Activated CD8-positive, alpha-beta memory T cell treated with anti-CD3 and anti-CD28 coated beads, Interleukin-2, amount 50 U/mL, for 48 hours (primary cell): ENCODE data around the gene RREB1.

Source experiments
- DNase-seq: peaks from one replicate; pipeline ENCODE4 v3.0.0-alpha.2; 2020

The RREB1 gene, protein sequence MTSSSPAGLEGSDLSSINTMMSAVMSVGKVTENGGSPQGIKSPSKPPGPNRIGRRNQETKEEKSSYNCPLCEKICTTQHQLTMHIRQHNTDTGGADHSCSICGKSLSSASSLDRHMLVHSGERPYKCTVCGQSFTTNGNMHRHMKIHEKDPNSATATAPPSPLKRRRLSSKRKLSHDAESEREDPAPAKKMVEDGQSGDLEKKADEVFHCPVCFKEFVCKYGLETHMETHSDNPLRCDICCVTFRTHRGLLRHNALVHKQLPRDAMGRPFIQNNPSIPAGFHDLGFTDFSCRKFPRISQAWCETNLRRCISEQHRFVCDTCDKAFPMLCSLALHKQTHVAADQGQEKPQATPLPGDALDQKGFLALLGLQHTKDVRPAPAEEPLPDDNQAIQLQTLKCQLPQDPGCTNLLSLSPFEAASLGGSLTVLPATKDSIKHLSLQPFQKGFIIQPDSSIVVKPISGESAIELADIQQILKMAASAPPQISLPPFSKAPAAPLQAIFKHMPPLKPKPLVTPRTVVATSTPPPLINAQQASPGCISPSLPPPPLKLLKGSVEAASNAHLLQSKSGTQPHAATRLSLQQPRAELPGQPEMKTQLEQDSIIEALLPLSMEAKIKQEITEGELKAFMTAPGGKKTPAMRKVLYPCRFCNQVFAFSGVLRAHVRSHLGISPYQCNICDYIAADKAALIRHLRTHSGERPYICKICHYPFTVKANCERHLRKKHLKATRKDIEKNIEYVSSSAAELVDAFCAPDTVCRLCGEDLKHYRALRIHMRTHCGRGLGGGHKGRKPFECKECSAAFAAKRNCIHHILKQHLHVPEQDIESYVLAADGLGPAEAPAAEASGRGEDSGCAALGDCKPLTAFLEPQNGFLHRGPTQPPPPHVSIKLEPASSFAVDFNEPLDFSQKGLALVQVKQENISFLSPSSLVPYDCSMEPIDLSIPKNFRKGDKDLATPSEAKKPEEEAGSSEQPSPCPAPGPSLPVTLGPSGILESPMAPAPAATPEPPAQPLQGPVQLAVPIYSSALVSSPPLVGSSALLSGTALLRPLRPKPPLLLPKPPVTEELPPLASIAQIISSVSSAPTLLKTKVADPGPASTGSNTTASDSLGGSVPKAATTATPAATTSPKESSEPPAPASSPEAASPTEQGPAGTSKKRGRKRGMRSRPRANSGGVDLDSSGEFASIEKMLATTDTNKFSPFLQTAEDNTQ (N-terminal part only)

DNA sequence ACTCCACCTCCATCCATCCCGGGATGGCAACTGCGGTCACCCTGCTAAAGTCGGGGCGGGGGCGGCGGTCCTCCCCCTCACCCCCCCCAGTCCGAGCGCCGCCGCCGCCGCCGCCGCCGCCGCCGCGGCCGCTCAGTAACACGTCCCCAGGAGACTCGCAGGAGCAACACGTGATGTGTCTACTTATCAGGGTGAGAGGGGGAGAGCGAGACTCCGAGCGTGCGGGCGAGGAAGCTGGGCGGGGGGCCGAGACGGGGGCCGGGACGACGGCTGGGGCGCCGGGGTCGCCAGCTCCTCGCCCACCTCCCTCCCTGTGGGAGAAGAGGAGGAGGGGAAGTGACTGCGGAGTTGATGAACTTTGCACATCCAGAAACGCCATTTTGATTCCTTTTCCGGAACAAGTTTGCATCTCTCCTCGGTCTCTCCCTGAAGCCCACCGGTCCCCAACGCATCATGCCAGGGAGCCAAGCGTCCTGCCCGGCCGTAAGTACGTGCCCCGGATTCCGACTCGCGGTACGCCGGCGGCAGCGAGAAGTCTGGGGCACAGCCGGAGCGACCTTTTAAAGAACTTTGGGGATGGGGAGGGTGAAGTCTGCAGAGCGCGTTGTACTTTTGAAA is at the start of gene RREB1:
Gene RREB1, plus strand, starts transcription at position 384 of the 618 bp plus-strand sequence. CDS start 73,951 bp downstream, outside the sequence.
- peak; percentile 80 for DNase-seq

DNA sequence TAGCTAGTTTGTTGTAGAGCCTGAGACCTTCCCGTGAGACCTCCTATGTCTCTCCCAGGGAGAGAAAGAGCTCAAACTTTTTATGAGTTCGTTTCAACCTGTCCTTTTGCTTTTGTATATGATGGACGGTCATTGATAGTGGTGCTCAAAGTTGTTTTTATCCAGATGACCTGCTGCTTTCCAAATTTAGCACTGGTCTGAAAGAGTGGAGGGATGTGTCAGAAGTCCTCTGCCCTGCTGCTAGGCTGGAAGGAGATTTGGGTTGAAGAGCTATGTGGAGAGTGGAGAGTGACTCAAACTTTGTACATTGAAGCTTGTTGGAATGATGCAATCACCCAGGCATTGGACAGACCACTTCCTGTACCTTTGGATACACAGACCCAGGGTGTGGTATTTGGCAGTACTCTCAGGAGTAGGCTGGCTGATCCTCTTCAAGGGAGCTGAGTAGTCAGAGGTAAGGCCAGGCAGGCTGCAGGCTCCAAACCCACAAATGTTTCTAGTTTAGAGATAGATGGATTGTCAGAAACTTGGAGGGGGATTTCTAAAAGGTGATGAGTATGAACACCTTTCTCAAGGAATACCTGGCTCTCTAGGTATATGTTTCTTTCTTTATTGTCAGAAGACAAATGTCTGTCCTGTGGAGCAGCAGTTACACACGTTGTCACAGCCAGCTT is 49.4 kb upstream of the RREB1 start:
- no peak for DNase-seq

DNA sequence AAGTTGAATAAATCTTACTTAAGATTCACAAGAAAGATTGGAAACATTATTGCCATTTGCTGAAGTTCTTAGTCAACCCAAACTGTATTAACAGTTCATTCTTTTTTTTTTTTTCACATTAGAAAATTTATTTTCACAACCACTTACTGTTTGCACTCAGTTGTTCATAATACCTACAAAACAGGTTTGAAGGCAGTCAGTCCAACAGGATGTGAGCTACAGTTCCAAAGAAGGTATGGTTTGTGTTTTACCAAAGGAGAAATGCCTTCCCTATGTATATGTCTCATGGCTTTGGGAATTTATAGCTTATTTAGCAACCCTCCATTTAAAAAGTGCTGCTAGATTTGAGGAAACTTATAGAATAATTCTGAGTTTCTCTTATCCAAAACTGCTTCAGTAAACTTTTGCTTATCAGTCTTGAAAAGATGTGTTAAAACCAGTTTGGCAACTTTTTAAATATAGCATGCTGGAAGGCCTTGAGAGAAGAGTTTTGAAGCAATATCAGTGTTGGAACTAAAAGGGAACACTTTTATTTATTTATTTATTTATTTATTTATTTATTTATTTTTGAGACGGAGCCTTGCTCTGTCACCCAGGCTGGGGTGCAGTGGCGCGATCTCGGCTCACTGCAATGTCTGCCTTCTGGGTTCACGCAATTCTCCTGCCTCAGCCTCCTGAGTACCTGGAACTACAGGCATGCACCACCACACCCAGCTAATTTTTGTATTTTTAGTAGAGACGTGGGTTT is 46.8 kb upstream of the RREB1 start:
- DNase-seq: no peak

DNA sequence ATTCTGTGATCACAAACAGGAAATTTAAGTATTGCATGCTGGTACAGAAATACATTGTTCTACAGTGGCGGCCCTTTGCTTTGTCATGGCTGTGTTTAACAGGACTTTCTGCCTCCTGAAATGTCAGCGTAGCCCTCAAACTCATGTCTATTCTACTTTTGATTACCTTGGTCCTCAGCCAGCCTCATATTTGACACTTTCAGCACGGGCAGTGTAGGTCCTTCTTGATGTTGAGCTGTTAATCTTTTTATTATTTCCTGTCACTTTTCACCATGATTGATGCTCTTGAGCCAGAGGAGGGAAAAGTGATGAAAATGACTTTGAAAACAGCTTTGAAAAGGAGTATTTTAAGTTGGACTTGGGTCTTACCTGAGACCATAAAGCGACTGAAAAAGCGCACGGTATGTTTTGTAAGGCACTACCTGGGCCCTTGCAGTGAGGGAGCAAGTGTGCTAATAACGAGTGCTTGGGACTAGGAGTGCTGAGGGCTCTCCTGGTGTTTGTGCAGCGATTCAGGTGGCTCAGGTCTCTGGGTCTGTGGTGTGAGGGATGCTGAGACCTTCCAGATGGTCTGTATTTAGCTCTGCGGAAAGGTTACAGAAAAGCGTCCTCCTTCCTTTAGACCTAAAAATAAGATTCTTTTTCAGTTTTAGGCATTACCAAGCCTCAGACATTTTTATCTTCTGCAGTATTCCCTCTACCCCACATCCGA is 45.2 kb upstream of the RREB1 start:
- DNase-seq: no peak

DNA sequence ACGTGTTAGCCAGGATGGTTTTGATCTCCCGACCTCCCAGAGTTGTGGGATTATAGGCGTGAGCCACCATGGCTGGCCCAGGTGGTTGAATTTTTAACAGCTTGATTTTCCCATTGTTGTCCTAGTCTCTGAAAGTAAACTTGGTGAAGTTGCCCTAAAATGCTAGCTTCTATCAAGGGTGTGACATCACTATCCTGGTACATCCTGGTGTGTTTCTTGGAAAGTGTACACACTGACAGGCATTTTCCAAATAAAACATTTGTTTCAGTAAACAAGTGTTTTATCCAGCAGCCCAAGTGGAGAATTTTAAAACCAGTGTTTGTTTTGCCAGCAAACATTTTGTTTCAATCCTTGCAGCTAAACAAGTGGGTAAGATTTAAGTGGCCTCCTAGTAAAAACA is 40.5 kb upstream of the RREB1 start:
- no peak for DNase-seq

DNA sequence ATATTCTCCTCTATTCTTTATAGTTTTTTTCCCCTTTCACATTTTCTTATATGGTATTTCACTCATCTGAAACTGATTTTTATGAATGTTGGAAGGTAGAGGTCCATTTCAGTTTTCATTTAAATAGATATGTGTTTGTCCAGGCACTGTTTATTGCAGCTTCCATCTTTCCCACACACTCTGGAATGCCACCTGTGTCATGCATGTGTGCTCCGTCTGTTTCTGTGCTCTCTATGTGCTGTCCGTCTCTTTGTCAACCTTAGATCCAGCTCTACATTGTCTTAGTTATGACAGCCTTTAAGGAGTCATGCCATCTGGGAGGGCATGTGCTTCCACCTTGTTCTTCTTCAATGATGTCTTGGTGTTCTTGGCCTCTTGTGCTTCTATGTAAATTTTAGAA is 36.4 kb upstream of the RREB1 start:
- DNase-seq: no peak

DNA sequence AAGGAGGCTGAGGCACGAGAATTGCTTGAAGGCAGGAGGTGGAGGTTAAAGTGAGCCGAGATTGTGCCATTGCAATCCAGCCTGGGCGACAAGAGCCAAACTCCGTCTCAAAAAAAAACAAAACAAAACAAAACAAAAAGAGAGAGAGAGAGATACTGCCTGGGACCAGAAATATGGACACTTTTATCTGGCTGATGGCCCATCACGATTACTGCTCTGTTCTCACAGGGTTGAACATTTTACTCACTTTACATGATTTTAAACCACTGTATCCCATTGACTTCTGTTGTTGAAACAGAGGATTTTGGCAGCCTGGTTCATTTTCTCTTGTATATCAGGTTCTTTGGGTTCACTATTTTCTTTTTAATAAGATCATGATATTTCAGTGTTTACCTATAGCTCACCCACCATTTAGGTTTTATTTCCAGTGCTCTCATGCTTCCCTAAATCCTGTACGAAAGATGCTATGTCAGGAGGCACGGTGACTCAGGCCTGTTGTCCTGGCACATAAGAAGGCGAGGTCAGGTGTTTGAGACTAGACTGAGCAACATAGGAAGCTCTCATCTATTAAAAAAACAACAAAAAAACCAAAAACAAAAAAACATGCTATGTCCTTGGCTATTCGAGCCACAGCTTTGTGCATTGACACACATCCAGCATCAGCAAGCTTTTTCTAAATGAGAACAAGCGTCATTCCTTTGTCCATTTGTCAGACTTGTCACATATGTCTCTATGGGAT is 34.5 kb upstream of the RREB1 start:
- no peak for DNase-seq

DNA sequence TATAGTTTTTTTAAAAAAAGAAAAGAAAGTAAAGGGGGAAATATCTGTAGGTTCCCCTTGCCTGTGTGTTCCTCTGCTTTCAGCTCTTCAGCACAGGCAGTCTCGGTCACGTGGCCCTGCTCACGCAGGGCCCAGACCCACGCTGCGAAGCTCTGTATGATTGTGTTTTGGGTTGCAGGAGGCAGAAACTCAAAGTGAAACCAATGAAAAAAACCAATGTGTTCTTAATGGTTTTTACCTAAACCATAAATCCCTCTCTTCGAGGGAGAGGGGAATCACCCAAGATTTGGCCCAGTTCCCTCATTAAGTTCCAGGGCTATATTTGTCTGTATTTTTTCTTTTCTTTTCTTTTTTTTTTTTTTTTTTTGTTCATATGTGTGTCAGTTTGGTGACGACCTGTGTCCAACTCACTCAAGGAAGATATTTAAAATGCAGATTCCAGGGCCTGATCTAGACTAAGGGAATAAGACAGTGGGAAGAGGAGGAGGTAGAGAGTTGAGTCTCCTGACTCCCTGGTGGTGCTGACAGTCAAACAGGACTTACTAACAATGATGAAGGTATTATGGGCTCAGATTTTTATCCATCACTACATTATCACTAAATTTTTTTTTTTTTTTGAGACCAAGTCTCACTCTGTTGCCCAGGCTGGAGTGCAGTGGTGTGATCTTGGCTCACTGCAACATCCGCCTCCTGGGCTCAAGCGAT is 33.8 kb upstream of the RREB1 start:
- peak; percentile 81 for DNase-seq

DNA sequence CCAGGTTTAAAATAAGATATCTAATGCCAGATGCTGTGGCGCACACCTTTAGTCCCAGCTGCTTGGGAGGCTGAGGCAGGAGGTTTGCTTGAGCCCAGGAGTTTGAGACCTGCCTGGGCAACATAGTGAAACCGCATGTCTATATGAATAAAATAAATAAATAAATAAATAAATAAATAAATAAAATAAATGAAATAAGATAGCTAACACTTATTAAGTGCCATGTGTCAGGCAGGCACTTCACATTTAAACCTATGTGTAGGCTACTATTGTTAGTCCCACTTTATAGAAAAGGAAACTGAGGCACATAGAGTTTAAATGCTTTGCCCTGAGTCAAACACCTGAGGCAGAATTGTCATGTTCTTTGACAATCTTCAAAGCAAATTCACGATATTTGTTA is 32.9 kb upstream of the RREB1 start:
- no peak for DNase-seq

DNA sequence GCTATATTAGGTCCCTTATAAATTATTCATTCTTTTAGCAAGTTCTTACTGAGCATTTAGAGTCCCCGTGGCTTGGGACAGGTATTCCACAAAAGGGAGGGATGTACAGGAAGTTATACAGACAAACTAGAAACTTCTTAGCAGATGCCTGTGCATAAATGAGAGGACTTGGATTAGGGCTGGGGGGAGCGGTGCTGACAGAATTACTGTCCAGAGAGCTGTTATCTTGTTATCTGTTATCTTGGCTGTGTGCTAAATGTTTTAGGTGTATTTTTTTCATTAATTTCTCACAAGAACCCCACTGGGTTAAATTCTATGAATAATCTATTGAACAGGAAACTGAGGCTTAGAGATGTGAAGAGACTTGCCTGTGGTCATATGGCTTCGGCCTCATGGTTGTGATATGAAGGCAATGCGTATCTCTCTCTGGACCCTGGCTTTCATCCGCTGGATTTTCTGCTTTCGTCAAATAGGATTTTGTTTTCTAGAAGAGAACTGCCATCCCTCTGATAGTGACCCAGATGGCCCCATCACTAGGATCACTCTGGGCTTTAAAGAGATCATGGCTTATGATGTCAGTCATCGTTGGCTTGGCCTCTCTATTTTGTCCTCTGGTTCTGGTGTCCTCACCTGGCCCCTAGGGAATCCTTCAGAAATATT is 32.3 kb upstream of the RREB1 start:
- DNase-seq: no peak

DNA sequence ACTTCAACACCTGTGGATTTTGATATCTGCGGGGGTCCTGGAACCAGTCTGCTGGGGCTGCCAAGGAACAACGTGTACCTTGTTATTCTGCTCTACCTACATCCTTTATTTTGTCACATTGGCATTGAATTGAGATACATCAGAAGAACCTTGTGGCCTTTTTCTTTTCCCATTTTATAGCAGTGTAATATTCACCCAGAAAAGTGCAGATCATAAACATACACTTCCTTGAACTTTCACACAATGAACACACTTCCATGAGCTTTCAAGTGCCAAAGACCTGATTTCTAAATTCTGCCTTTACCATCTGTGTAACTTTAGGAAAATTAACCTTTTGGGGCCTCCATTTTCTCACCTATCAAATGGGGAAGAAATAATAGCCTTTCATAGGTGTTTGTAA is 29.9 kb upstream of the RREB1 start:
- DNase-seq: no peak

DNA sequence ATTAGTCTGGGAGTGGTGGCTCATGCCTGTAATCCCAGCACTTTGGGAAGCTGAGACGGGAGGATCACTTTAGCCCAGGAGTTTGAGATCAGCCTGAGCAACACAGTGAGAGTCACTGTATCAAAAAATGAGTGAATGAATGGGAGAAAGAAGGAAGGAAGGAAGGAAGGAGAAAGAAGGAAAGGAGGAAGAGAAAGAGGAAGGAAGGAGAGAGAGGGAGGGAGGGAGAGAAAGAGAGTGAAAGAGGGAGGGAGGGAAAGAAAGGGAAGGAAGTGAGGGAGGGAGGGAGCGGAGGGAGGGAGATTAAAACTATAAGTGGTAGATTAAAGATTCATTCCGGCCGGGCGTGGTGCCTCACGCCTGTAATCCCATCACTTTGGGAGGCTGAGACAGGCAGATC is 28.9 kb upstream of the RREB1 start:
- DNase-seq: no peak

DNA sequence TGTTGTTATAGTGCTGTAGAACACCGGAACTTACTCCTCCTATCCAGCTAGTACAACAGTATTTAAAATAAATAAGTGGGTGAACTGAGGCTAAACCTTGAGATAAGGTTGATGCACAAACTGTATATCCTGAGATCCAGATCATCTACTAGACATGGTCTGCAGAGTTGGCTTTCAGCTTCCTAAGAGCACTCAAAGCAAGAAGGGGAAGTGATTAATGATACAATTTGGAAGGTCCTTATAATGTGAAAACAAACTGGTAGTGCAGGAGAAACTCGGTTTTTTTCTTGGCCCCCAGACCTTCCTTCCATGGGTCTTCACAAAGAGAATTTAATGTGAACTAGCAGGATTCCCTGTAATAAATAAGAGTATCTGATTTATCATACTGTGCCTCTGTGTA is 27.4 kb upstream of the RREB1 start:
- DNase-seq: no peak

DNA sequence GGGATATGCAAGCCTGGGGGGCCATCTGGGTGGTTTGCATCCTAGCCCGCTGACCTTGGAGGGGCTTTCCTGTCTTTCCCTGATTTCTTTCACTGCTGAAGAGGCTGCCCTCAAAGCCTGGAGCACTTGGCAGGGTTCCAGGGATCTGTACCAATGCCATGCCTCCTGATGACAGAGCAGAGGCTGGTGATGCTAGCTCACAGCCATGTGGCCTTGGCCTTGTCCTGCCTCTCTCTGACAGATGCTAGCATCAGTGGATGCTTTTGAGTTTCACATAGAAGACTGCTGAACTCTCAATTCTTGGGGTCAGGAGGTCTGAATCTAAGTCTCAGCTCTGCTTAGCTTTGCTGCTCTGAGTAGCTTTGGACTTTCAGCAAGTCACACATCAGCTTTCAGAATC is 21.9 kb upstream of the RREB1 start:
- DNase-seq: no peak

DNA sequence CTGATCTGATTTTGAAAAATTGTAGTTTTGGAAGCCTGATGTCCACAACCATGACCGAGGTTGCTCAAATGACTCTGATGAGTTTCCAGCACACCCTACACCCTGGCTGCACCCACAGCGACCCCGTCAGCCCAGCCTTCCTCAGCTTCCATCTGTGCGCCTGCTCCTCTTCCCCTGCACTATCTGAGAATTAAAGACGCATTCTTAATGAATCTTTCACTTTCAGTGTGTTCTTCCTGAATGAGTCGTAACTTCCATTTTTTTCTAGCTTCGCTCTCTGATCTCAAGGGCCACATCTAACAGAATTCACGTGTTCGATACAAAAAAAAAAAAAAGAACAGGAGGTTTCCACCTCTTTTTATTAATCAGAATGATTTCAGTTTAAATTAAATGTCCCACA is 21.3 kb upstream of the RREB1 start:
- DNase-seq: no peak

DNA sequence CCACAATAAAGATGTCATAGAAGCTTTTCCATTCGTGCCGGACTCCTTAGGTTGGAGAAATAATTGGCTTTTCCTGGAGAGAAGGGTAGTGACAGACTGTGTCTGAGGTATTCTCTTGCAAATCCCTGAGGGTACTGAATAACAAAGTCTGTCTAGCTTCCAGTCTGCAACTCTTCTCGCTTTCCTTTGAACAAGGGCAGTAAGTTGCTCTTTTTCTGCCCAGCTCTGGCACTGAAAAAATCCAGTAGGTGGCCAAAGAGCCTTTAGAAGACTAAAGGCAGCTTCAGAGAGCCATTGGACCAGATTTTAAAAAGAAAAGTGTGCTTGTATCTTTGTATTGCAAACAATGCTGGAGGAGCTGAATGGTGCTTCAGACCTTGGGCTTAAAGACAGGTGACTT is 20.7 kb upstream of the RREB1 start:
- no peak for DNase-seq

DNA sequence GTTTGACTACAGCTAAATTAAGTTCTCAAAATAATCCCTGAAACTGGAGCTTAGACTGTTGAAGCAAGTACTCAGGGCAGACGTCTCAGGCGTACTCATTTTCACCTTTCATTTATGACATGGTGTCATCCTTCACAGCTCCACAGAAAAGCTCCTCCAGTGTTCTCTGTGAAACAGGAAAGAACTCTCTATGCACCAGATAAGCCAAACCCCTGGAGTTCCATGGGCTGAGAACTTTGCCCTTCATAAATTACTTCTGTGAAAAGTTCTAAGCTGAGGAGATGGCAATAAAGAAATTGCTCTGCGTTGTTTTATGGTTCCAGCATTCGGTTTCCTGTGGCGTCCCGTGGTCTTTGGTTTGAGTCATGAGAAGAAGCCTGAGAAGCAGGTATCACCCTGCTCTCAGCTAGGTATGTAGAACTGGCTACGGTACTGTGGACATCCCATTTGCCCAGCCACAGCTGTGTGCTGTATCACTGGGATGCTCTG is 20.2 kb upstream of the RREB1 start:
- peak; percentile 60 for DNase-seq

DNA sequence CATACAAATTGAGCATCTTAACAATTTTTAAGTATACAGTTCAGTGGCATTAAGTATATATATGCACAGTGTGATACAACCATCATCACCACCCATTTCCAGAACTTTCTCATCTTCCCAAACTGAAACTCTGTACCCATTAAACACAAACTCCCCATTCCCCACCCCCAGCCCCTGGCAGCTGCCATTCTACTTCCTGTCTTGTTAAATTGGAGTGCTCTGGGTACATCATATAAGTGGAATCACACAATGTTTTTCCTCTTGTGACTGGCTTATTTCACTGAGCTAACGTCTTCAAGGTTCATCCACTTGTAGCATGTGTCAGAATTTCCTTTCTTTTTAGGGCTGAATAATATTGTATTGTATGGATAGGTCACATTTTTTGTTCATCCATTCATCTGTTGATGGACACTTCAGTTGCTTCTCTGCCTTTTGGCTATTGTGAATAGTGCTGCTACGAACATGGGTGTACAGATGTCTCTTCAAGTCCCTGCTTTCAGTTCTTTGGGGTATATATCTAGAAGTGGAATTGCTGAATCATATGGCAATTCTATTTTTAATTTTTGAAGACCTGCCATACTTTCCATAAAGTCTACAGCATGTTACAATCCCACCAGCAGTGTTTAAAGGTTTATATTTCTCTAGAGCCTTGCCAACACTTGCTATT is 19.6 kb upstream of the RREB1 start:
- DNase-seq: no peak
